ENCODE measurements around the gene C16orf92.
"Not testable (repeated sequence)": the region's sequence is repeated elsewhere in the genome, so short reads cannot be mapped to it uniquely, and the experiment has no call there.

The C16orf92 gene

GRCh38 chr16:30005341-30006094 is 17.5 kb upstream of the C16orf92 start:
- DNase-seq: peak; percentile 13

- no peak for DNase-seq
These were observed 16.9 kb upstream of the C16orf92 start for GRCh38 chr16:30006095-30006473.

- no peak for DNase-seq
These were observed 16.2 kb upstream of the C16orf92 start for GRCh38 chr16:30006659-30007377.

GRCh38 chr16:30007378-30007895 is 15.6 kb upstream of the C16orf92 start:
- no peak for DNase-seq

- DNase-seq: no peak
These were observed 13.7 kb upstream of the C16orf92 start for GRCh38 chr16:30009085-30009862.

- no peak for DNase-seq
These were observed 12.8 kb upstream of the C16orf92 start for GRCh38 chr16:30009990-30010843.

- DNase-seq: no peak
These were observed 11.9 kb upstream of the C16orf92 start, which contains the start of gene DOC2A for GRCh38 chr16:30010844-30011713. TSS of gene DOC2A (minus strand) at chr16:30011027. CDS start at chr16:30010222, 805 bp downstream.

- DNase-seq: no peak
These were observed 11.1 kb upstream of the C16orf92 start for GRCh38 chr16:30011714-30012504.

GRCh38 chr16:30012598-30012997 is 10.4 kb upstream of the C16orf92 start:
- not testable (repeated sequence) for DNase-seq

- not testable (repeated sequence) for DNase-seq
These were observed 7.5 kb upstream of the C16orf92 start for GRCh38 chr16:30015450-30015849.

GRCh38 chr16:30016555-30017276 is 6.3 kb upstream of the C16orf92 start:
- DNase-seq: no peak

GRCh38 chr16:30017277-30017656 is 5.7 kb upstream of the C16orf92 start:
- DNase-seq: no peak

GRCh38 chr16:30017937-30018336 is 5.1 kb upstream of the C16orf92 start:
- not testable (repeated sequence) for DNase-seq

GRCh38 chr16:30018731-30019158 is 4.3 kb upstream of the C16orf92 start:
- DNase-seq: no peak

GRCh38 chr16:30023586-30023985 is 588 bp downstream of the C16orf92 start:
- DNase-seq: no peak

- no peak for DNase-seq
These were observed 1.5 kb downstream of the C16orf92 start for GRCh38 chr16:30024451-30024850.

- DNase-seq: no peak
These were observed 2.2 kb downstream of the C16orf92 start for GRCh38 chr16:30025156-30025555.

GRCh38 chr16:30025574-30025973 is 2.6 kb downstream of the C16orf92 start:
- DNase-seq: no peak

GRCh38 chr16:30026449-30026848 is 3.5 kb downstream of the C16orf92 start:
- DNase-seq: no peak

Measured in midbrain (tissue), 1 donor.